ENCODE data around the gene N4BP2L2. TPM values are rescaled to one million over a fixed set of nuclear protein-coding genes. Genes with fewer than 3 reads are reported as not detected.

Gene N4BP2L2
- total RNA-seq, 2 experiments from 2014 or later, result 171 TPM

GRCh38 chr13:32456591-32456990 lies 82.0 kb downstream of the N4BP2L2 start:
- Mint-ChIP-seq H3K27ac (no peak overlapping the region), H3K4me3 (no peak overlapping the region), H3K27me3 (no peaks in the 10 kb centered on the region), H3K36me3 (ENCODE audit: low read depth) (peaks cover 77% of the 10 kb centered on the region), H3K4me1 (ENCODE audit: low read depth) (peaks cover 6% of the 10 kb centered on the region), H3K9me3 (peaks cover 27% of the 10 kb centered on the region)
- ATAC-seq (ENCODE audit: poor library complexity) (no peak), DNase-seq (no peak)
- peaks cover 9% of the 10 kb centered on the region for H3K36me3 ChIP-seq (ENCODE audit: insufficient read depth, low read length)
- no peak overlapping the region for H3K4me3 ChIP-seq (ENCODE audit: low read length)
- TF ChIP-seq CTCF (IDR thresholded peaks at IDR 0.05), result no peak
- H3K4me1 ChIP-seq (ENCODE audit: insufficient read depth, low read length), result no peaks in the 10 kb centered on the region
- CTCF ChIA-PET, result no interaction called here
- intact Hi-C loops (cut with DNase I, micrococcal nuclease), result no loop called here
- POLR2A ChIA-PET, result no interaction called here
- H3K27me3 ChIP-seq (ENCODE audit: control insufficient read depth in 1 of 2, insufficient read depth in 2 of 2, low read length in 2 of 2), result no peaks in the 10 kb centered on the region
- no peak overlapping the region for H3K27ac ChIP-seq (ENCODE audit: low read depth in 1 of 2, low read length in 2 of 2)
- H3K9me3 ChIP-seq (ENCODE audit: control insufficient read depth in 1 of 2, insufficient read depth in 1 of 2, low read length in 2 of 2), result peaks cover 18 to 25% of the 10 kb centered on the region in 2 experiments

DNA sequence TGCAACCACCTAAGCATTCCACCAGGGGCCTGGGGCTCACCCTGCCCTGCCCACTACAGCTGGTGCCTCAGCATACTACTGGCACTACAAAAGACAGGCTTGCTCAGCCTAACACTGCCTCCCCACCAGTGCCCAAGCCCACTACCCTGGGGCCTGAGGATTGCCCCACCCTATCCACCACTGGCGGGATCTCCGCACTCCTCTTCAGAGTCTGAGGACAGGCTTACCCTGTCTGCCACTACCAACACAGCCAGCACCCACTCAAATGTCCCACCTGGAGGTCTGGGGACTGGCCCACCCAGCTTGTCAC lies 83.0 kb downstream of the N4BP2L2 start:
- Mint-ChIP-seq H3K27ac (no peak overlapping the region), H3K4me1 (ENCODE audit: low read depth) (peaks cover 6% of the 10 kb centered on the region), H3K9me3 (peaks cover 24% of the 10 kb centered on the region), H3K36me3 (ENCODE audit: low read depth) (peaks cover 74% of the 10 kb centered on the region), H3K27me3 (no peaks in the 10 kb centered on the region), H3K4me3 (no peak overlapping the region)
- ChIA-PET POLR2A (no interaction called here), CTCF (no interaction called here)
- ATAC-seq (ENCODE audit: poor library complexity) (no peak), DNase-seq (no peak)
- Histone ChIP-seq H3K4me3 (ENCODE audit: low read length) (no peak overlapping the region), H3K36me3 (ENCODE audit: insufficient read depth, low read length) (peaks cover 9% of the 10 kb centered on the region), H3K4me1 (ENCODE audit: insufficient read depth, low read length) (no peaks in the 10 kb centered on the region), H3K9me3 (ENCODE audit: control insufficient read depth in 1 of 2, insufficient read depth in 1 of 2, low read length in 2 of 2) (peaks cover 21 to 25% of the 10 kb centered on the region in 2 experiments), H3K27ac (ENCODE audit: low read depth in 1 of 2, low read length in 2 of 2) (no peak overlapping the region), H3K27me3 (ENCODE audit: control insufficient read depth in 1 of 2, insufficient read depth in 2 of 2, low read length in 2 of 2) (no peaks in the 10 kb centered on the region)
- no peak for TF ChIP-seq CTCF (IDR thresholded peaks at IDR 0.05)
- intact Hi-C loops (cut with DNase I, micrococcal nuclease), result no loop called here

- H3K9me3 ChIP-seq (ENCODE audit: control insufficient read depth in 1 of 2, insufficient read depth in 1 of 2, low read length in 2 of 2), result peaks cover 21 to 25% of the 10 kb centered on the region in 2 experiments
- DNase-seq (no peak), ATAC-seq (ENCODE audit: poor library complexity) (no peak)
- TF ChIP-seq CTCF (IDR thresholded peaks at IDR 0.05), result no peak
- peaks cover 24% of the 10 kb centered on the region for H3K9me3 Mint-ChIP-seq
- no peaks in the 10 kb centered on the region for H3K4me1 ChIP-seq (ENCODE audit: insufficient read depth, low read length)
- no peak overlapping the region for H3K4me3 ChIP-seq (ENCODE audit: low read length)
- ChIA-PET CTCF (no interaction called here), POLR2A (no interaction called here)
- peaks cover 69% of the 10 kb centered on the region for H3K36me3 Mint-ChIP-seq (ENCODE audit: low read depth)
- no peak overlapping the region for H3K27ac Mint-ChIP-seq
- H3K4me3 Mint-ChIP-seq, result no peak overlapping the region
- no peak overlapping the region for H3K27ac ChIP-seq (ENCODE audit: low read depth in 1 of 2, low read length in 2 of 2)
- no peaks in the 10 kb centered on the region for H3K27me3 ChIP-seq (ENCODE audit: control insufficient read depth in 1 of 2, insufficient read depth in 2 of 2, low read length in 2 of 2)
- intact Hi-C loops (cut with DNase I, micrococcal nuclease), result no loop called here
- H3K36me3 ChIP-seq (ENCODE audit: insufficient read depth, low read length), result peaks cover 9% of the 10 kb centered on the region
- H3K4me1 Mint-ChIP-seq (ENCODE audit: low read depth), result peaks cover 6% of the 10 kb centered on the region
- no peaks in the 10 kb centered on the region for H3K27me3 Mint-ChIP-seq
Measured at GRCh38 chr13:32454886-32455593, 83.6 kb downstream of the N4BP2L2 start.
